Muscle of arm (tissue), 14 donors: ENCODE data around the gene CALM3. TPM values are rescaled to one million over a fixed set of nuclear protein-coding genes. Genes with fewer than 3 reads are reported as not detected.
"Not testable (repeated sequence)": the region's sequence is repeated elsewhere in the genome, so short reads cannot be mapped to it uniquely, and the experiment has no call there.

ENCODE experiments used
- DNase-seq: peaks from one replicate; pipeline ENCODE4 v3.0.0-alpha.2; 2013
- long read RNA-seq, 11 donors: transcript quantifications; one replicate each; lab custom pipeline, GENCODE V29; 2026
- polyA plus RNA-seq, 12 donors: library from polyadenylated mRNA; unstranded; fragments of 120-200 nt; gene quantifications; one replicate each; pipeline ENCODE4 v1.2.1, GENCODE V29; 2013; ENCODE audit not compliant: insufficient read length in 12 of 12

CALM3 gene
- 100 to 1,000 TPM; 165 to 381 (median 230) TPM for polyA plus RNA-seq
- long read RNA-seq, donor 1, transcript CALM3-207 (4 exons, 721 nt): minor isoform, 18 of 635 reads
- long read RNA-seq, donor 1, transcript CALM3-201 (6 exons, 2,289 nt): major isoform, 183 of 635 reads
- long read RNA-seq, donor 1, partial matches to known transcripts: 418 of 635 reads
- long read RNA-seq, donor 1, other reads (novel, unspliced or antisense): 7 of 635 reads
- long read RNA-seq, donor 2, transcript CALM3-201 (6 exons, 2,289 nt): major isoform, 88 of 116 reads
- long read RNA-seq, donor 2, transcript CALM3-207 (4 exons, 721 nt): minor isoform, 5 of 116 reads
- long read RNA-seq, donor 2, partial matches to known transcripts: 19 of 116 reads
- long read RNA-seq, donor 2, other reads (novel, unspliced or antisense): 0 of 116 reads
- long read RNA-seq, donor 3, transcript CALM3-201 (6 exons, 2,289 nt): major isoform, 40 of 112 reads
- long read RNA-seq, donor 3, partial matches to known transcripts: 70 of 112 reads
- long read RNA-seq, donor 3, other reads (novel, unspliced or antisense): 0 of 112 reads
- long read RNA-seq, donor 4, transcript CALM3-201 (6 exons, 2,289 nt): major isoform, 33 of 37 reads
- long read RNA-seq, donor 4, partial matches to known transcripts: 0 of 37 reads
- long read RNA-seq, donor 4, other reads (novel, unspliced or antisense): 0 of 37 reads
- long read RNA-seq, donor 5, transcript CALM3-201 (6 exons, 2,289 nt): major isoform, 138 of 175 reads
- long read RNA-seq, donor 5, transcript CALM3-207 (4 exons, 721 nt): minor isoform, 6 of 175 reads
- long read RNA-seq, donor 5, partial matches to known transcripts: 10 of 175 reads
- long read RNA-seq, donor 5, other reads (novel, unspliced or antisense): 18 of 175 reads
- long read RNA-seq, donor 6, transcript CALM3-201 (6 exons, 2,289 nt): major isoform, 46 of 122 reads
- long read RNA-seq, donor 6, partial matches to known transcripts: 72 of 122 reads
- long read RNA-seq, donor 6, other reads (novel, unspliced or antisense): 0 of 122 reads
- long read RNA-seq, donor 7, transcript CALM3-207 (4 exons, 721 nt): minor isoform, 5 of 69 reads
- long read RNA-seq, donor 7, transcript CALM3-201 (6 exons, 2,289 nt): major isoform, 58 of 69 reads
- long read RNA-seq, donor 7, partial matches to known transcripts: 5 of 69 reads
- long read RNA-seq, donor 7, other reads (novel, unspliced or antisense): 0 of 69 reads
- long read RNA-seq, donor 8, transcript CALM3-207 (4 exons, 721 nt): minor isoform, 6 of 105 reads
- long read RNA-seq, donor 8, transcript CALM3-201 (6 exons, 2,289 nt): major isoform, 83 of 105 reads
- long read RNA-seq, donor 8, partial matches to known transcripts: 8 of 105 reads
- long read RNA-seq, donor 8, other reads (novel, unspliced or antisense): 5 of 105 reads
- long read RNA-seq, donor 9, transcript CALM3-201 (6 exons, 2,289 nt): major isoform, 68 of 210 reads
- long read RNA-seq, donor 9, partial matches to known transcripts: 138 of 210 reads
- long read RNA-seq, donor 9, other reads (novel, unspliced or antisense): 0 of 210 reads
- long read RNA-seq, donor 10, transcript CALM3-201 (6 exons, 2,289 nt): major isoform, 98 of 109 reads
- long read RNA-seq, donor 10, partial matches to known transcripts: 6 of 109 reads
- long read RNA-seq, donor 10, other reads (novel, unspliced or antisense): 0 of 109 reads
- long read RNA-seq, donor 11, transcript CALM3-201 (6 exons, 2,289 nt): major isoform, 115 of 299 reads
- long read RNA-seq, donor 11, transcript CALM3-207 (4 exons, 721 nt): minor isoform, 5 of 299 reads
- long read RNA-seq, donor 11, partial matches to known transcripts: 175 of 299 reads
- long read RNA-seq, donor 11, other reads (novel, unspliced or antisense): 0 of 299 reads

DNA sequence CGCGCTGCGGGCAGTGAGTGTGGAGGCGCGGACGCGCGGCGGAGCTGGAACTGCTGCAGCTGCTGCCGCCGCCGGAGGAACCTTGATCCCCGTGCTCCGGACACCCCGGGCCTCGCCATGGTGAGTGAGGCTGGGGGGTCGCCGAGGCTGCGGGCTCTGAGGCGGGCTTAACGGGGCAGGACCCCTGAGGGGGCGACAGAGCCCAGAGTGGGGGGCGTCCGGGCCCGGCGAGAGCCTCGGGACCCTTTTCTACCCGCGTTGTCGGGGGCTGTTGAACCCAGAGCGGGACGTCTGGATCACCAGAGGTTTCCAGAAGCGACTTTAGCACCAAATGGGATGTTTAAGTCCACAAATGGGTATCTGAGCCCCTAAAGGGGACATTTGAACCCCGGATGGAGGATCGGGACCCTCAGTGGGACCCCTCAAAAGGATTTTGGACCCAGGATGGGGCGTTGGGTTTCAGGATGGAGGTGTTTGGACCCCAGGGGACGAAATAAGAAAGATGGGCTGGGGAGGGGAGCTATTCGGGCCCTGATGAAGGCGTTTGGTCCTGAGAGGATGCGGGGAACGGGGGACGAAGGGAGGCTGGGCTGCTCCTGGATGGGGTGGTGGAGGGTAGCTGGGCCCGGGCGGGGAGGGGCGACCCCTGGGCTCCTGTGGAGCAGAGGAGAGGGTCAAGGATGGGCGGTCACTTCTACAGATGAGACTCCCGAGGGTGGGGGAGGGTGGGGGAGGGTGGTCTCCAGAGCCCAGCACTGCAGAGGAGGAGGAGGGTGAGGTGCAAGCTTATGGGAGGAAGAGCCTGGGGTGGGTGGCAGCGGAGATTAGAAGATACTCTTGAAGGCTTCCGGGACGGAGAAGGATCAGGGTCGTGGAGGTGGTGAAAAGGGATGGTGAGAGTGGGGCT is at the start of gene CALM3:
TSS of gene CALM3 (plus strand) at position 13 of the 907 bp plus-strand sequence. CDS start at position 118, 105 bp downstream.
- DNase-seq: no peak

DNA sequence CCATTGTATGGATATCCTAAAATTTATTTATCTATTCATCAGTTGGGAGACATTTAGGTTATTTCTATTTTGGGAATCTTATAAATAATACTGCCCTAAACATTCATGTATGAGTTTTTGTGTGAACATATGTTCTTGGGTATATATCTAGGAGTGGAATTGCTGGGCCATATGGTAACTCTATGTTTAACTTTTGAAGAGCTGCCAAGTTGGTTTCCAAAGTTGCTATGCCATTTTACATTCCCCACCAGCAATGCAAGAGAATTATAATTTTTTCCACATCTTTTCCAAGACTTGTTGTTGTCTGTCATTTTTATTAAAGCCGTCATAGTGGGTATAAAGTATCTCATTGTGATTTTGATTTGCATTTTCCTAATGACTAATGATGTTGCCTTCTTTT is 48.2 kb upstream of the CALM3 start:
- no peak for DNase-seq

DNA sequence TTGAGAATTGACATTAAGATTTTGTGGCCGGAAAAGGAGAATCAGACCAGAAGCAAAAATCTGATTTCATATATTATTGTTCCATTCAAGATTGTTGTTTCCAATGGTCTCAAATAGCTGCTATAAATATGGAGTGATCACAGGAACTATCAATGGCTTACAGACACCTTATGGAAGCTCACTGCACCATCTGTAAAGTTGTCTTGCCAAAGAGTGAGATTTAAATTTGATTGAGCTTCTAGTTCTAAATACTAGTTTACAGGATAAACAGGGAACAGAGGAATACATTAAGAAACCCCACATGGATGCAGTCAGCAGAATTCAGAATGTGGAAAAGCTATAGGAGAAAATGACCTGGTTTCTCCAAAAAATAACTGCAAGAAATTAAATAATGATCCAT is 47.0 kb upstream of the CALM3 start:
- DNase-seq: no peak

DNA sequence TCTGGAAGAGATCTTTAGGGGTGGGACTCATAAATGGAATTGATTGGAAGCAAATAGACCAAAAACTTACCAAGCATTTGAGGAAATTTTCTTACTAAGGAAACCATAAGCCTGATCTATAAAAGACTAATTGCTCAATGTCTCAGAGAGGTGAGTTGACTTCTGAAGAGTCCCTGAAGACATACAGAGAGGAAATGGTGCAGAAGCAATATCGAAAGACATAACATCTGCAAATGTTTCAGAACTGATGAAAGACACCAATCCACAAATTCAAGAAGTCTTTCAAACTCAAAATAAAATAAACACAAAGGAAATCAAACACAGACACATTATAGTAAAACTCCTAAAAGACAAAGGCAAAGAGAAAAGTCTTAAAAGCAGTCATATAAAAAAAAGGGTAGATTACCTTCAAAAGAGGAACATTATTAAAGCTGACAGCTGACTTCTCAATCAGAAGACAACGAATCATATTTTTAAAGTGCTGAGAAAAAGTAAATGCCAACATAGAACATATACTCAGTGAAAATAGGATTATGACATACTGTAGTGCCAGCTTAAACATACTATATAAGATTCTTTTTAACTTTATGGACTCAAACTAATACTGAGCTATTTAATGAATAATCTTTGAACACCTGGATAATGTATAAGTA is 45.4 kb upstream of the CALM3 start:
- DNase-seq: no peak

DNA sequence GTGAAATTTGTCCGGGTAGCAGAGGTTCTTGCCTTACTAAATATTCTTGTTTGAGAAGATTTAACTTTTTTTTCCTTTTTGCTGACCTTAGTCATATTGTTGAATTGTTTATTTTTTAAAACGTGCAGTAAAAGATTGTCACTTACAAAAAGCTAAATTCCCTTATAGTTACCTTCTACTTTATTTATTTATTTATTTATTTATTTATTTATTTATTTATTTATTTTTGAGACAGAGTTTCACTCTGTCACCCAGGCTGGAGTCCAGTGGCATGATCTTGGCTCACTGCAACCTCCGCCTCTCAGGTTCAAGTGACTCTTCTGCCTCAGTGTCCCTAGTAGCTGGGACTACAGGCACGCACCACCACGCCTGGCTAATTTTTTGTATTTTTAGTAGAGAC is 44.7 kb upstream of the CALM3 start:
- DNase-seq: not testable (repeated sequence)

GRCh38 chr19:46559203-46559602 is 41.9 kb upstream of the CALM3 start:
- DNase-seq: no peak

DNA sequence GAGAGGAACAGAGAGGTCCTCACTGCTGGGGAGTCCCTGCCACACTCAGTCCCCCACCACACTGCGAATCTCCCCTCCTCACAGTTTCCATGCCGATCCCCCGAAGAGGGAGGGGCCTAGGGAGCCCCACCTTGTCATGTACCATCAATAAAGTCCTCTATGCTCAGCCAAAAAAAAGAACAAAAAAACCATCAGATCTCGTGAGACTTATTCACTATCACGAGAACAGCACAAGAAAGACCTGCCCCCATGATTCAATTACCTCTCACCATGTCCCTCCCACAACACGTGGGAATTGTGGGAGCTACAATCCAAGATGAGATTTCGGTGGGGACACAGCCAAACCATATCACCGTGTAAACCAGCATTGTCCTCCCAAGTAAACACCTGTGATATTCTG is 41.5 kb upstream of the CALM3 start:
- not testable (repeated sequence) for DNase-seq

DNA sequence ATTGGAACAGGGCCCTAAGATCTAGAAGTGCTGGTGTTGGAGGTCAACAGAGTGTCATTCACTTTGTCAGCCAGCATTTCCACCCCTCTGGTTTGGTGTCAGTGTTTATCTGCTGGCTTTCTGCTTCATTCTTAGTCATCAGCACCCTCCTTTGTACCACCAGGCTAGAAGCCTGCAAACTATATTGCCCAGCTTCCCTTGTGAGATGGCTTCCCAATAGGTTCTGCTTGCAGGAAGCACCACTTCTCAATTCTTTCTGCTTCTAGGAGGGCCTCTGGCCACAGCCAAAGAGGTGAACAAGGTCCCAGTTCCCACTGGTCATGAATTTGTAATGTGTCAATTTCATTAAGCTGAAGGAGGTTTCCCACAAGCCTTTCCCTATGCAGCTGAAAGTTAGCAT is 36.4 kb upstream of the CALM3 start:
- DNase-seq: no peak

DNA sequence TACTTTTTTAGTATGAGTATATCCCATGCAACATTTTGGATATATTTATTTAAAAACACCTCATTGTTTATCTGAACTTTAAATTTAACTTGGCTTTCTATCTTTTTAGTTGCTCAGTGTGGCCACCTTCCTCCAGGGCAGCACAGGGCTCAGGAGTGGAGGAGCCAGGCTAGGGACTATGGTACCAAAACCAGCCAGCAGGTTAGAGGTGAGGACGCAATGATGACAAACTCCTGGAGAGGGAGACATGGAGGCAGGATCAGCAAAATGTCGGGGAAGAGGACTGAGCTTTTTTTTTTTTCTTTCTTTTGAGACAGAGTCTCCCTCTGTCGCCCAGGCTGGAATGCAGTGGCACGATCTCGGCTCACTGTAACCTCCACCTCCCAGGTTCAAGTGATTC is 29.6 kb upstream of the CALM3 start:
- DNase-seq: no peak

- DNase-seq: no peak
Measured at GRCh38 chr19:46573679-46574498, 27.2 kb upstream of the CALM3 start.

DNA sequence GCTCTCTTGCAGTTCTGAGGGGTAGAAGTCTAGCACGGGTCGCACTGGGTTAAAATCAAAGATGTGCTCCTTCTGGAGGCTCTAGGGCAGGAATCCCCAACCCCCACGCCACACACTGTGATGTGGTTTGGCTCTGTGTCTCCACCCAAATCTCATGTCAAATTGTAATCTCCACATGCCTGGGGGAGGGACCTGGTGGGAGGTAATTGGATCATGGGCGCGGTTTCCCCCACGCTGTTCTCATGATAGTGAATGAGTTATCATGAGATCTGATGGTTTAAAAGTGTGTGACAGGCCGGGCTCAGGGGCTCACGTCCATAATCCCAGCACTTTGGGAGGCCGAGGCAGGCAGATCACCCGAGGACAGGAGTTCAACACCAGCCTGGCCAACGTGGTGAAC is 26.6 kb upstream of the CALM3 start:
- no peak for DNase-seq

DNA sequence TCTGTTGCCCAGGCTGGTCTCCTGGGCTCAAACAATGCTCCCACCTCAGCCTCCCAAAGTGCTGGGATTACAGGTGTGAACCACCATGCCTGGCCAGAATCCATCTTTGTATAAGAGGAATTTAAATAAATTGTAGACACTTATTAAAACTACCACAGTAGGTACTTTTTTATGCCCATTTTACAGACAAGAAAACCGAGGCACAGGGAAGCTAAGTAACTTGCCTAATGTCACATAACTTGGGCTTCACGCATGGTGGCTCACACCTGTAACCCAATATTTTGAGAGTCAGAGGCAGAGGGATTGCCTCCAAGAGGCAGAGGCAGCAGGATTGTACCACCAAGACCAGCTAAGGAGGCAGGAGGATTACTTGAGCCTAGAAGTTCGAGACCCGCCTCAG is 22.7 kb upstream of the CALM3 start:
- DNase-seq: no peak

DNA sequence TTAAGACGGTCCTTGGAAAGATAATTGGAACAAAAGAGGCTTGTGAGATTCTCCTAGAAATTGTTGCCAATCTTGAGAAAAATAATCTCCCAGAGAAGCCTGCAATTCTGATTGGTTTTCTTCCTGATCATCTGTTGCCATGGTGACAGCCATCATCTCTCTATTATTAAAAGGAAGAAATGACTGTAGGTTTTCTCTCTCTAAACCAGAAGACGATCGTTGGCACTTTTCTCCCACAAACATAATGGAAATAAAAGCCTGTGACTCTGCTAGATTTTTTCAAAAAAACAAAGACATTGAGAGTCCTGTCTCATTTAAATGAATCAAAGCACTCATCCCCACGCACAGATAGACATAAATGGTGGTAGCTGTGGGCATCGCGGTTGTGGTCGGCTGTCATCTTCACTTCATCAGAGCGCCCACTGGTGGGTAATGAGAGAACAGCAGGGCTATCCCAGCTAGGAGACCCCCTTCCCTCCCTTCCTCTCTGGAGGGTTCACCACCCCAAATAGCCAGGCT is 21.7 kb upstream of the CALM3 start:
- no peak for DNase-seq

DNA sequence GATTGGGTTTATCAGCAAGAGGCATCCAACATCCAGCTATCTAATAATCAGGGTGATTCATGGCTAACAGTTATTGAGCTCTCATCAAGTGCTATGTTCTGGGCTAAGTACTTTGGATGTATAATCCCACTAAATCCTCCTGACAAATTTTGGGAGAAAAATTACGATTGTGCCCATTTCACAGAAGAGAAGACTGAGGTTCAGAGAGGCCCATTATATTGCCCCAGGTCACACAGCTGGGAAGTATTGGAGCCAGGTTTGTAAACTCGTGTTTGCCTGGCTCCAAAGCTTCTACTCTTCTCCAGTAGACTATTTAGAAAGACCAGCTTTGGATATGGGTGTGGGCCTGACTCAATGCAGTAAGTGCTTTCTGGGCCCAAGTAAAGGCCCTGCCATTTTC is 20.9 kb upstream of the CALM3 start:
- no peak for DNase-seq

DNA sequence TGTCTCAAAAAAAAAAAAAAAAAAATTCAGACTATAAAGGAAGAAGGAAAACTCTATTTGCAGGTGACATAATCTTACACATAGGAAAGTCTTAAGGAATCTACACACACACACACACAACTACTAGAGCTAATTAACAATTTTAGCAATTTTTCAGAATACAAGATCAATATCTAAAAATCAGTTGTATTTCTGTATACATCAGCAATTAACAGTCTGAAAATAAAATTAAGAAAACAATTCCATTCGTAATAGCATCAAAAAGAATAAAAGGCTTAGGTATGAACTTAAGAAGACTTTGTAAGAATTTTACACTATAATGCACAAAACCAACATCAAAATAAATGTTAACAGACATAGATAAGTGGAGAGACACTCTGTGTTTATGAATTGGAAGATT is 15.6 kb upstream of the CALM3 start:
- DNase-seq: no peak

DNA sequence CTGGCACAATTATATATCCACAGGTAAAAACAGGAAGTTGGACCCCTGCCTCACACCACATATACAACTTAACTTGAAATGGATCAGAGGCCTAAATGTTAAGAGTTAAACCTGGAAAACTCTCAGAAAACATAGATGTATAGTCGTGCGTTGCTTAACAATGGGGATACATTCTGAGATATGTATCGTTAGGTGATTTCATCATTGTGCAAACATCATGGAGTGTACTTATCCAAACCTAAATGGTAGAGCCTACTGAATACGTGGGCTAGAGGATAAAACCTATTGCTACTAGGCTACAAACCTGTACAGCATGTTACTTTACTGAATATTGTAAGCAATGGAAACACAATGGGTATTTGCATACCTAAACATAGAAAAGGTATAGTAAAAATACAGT is 14.8 kb upstream of the CALM3 start:
- DNase-seq: no peak

DNA sequence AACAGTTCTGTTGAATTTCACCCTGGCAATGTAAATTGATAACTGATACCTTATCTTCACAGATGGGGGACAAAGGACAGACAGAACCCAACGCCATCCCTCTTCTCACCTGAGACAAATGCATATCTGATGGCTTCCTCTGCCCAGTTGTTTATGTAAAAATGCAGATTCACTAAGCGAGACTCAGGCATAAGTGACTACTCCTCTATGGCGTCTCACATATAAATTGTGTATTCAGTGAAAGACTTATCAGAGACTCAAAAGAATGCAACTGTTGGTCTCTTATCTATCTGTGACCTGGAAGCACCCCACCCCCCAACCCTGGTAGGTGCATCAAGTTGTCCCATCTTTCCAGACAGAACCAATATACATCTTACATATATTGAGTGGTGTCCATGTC is 13.3 kb upstream of the CALM3 start:
- no peak for DNase-seq

GRCh38 chr19:46591254-46591653 is 9.9 kb upstream of the CALM3 start:
- DNase-seq: no peak
